HG03025 (cell line): Measurements from ENCODE around the gene TTLL12.

ENCODE experiments used
- ATAC-seq: cut with Tn5 transposase; IDR thresholded peaks from one replicate; pipeline ENCODE4 v1.9.1; 2021; ENCODE audit warnings: mild to moderate bottlenecking, moderate library complexity; ENCODE audit not compliant: unreplicated experiment, low FRiP score

Gene TTLL12

GRCh38 chr22:43200555-43200954, 13.6 kb upstream of the TTLL12 start:
- no peak for ATAC-seq

- no peak for ATAC-seq
Observed at GRCh38 chr22:43200031-43200430, 13.1 kb upstream of the TTLL12 start.

- no peak for ATAC-seq
Observed at GRCh38 chr22:43199541-43199940, 12.6 kb upstream of the TTLL12 start.

- no peak for ATAC-seq
Observed at GRCh38 chr22:43198936-43199335, 12.0 kb upstream of the TTLL12 start.

- no peak for ATAC-seq
Observed at GRCh38 chr22:43198126-43198525, 11.2 kb upstream of the TTLL12 start.

- no peak for ATAC-seq
Observed at GRCh38 chr22:43197271-43197941, 10.5 kb upstream of the TTLL12 start.

- no peak for ATAC-seq
Observed at GRCh38 chr22:43191831-43192230, 4.9 kb upstream of the TTLL12 start.

GRCh38 chr22:43188829-43189545, 2.1 kb upstream of the TTLL12 start:
- no peak for ATAC-seq

GRCh38 chr22:43187171-43188099, 501 bp upstream of the TTLL12 start:
- ATAC-seq = peak; percentile 76

- ATAC-seq = no peak
Observed at GRCh38 chr22:43185860-43186261, 1.1 kb downstream of the TTLL12 start.

- no peak for ATAC-seq
Observed at GRCh38 chr22:43183496-43184277, 3.2 kb downstream of the TTLL12 start.

GRCh38 chr22:43182726-43183125, 4.2 kb downstream of the TTLL12 start:
- no peak for ATAC-seq

GRCh38 chr22:43182118-43182517, 4.8 kb downstream of the TTLL12 start:
- ATAC-seq = no peak

- no peak for ATAC-seq
Observed at GRCh38 chr22:43181321-43182076, 5.4 kb downstream of the TTLL12 start.

GRCh38 chr22:43180670-43181069, 6.3 kb downstream of the TTLL12 start:
- no peak for ATAC-seq

- ATAC-seq = no peak
Observed at GRCh38 chr22:43179911-43180195, 7.1 kb downstream of the TTLL12 start.

GRCh38 chr22:43179146-43179910, 7.6 kb downstream of the TTLL12 start:
- ATAC-seq = no peak

GRCh38 chr22:43177479-43177878, 9.5 kb downstream of the TTLL12 start:
- no peak for ATAC-seq

- no peak for ATAC-seq
Observed at GRCh38 chr22:43176090-43176489, 10.8 kb downstream of the TTLL12 start.
